ENCODE measurements around the gene MBNL1.
A peak's percentile ranks its signal among the peaks of the same experiment; 100 is the strongest.

Gene MBNL1

GRCh38 chr3:152314677-152315353, 46.1 kb downstream of the MBNL1 start:
- peak overlapping the region; percentile 46 for H3K4me3 ChIP-seq (ENCODE audit: low read length)
- peak overlapping the region; percentile 62 for H3K9ac ChIP-seq (ENCODE audit: low read length)
- H3K36me3 ChIP-seq (ENCODE audit: control insufficient read depth, insufficient read depth, low read length, severe bottlenecking): peaks cover 6% of the 10 kb centered on the region
- peaks cover 58% of the 10 kb centered on the region for H3K4me1 ChIP-seq (ENCODE audit: control insufficient read depth, insufficient read depth, low read length)
- no peaks in the 10 kb centered on the region for H3K27me3 ChIP-seq (replicated peaks; ENCODE audit: control insufficient read depth, insufficient read depth, low read length)
- no peak for DNase-seq (ENCODE audit: low read depth)
- H3K9me3 ChIP-seq (ENCODE audit: control insufficient read depth, low read length): no peaks in the 10 kb centered on the region

- Histone ChIP-seq H3K4me3 (ENCODE audit: low read length) (peak overlapping the region; percentile 46), H3K4me1 (ENCODE audit: control insufficient read depth, insufficient read depth, low read length) (peaks cover 58% of the 10 kb centered on the region), H3K36me3 (ENCODE audit: control insufficient read depth, insufficient read depth, low read length, severe bottlenecking) (peaks cover 6% of the 10 kb centered on the region), H3K27me3 (replicated peaks; ENCODE audit: control insufficient read depth, insufficient read depth, low read length) (no peaks in the 10 kb centered on the region), H3K9ac (ENCODE audit: low read length) (peak overlapping the region; percentile 54), H3K9me3 (ENCODE audit: control insufficient read depth, low read length) (no peaks in the 10 kb centered on the region)
- DNase-seq (ENCODE audit: low read depth): no peak
These were observed 46.9 kb downstream of the MBNL1 start for GRCh38 chr3:152315623-152316022.

DNA sequence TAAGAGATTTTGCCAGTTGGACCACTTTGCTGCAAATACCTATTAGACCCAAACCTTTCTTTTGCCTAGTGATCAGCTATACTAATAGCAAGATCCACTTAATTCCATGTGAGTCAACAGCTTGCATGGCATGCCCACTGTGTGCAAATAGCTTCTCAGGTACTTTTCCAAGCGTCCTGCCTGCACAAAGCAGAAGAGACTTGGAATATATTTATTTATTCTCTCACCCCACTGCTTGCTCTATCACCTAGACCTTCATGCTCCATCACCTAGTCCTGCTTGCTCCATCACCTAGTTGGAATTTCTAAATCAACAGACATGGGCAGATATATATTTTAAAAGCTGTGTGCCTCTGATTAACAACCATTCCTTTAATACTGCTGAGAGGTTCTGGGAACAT, 47.6 kb downstream of the MBNL1 start:
- H3K4me1 ChIP-seq (ENCODE audit: control insufficient read depth, insufficient read depth, low read length): peaks cover 64% of the 10 kb centered on the region
- no peak for DNase-seq (ENCODE audit: low read depth)
- peaks cover 6% of the 10 kb centered on the region for H3K36me3 ChIP-seq (ENCODE audit: control insufficient read depth, insufficient read depth, low read length, severe bottlenecking)
- no peak overlapping the region for H3K4me3 ChIP-seq (ENCODE audit: low read length)
- H3K9ac ChIP-seq (ENCODE audit: low read length): peak overlapping the region; percentile 54
- no peaks in the 10 kb centered on the region for H3K27me3 ChIP-seq (replicated peaks; ENCODE audit: control insufficient read depth, insufficient read depth, low read length)
- H3K9me3 ChIP-seq (ENCODE audit: control insufficient read depth, low read length): no peaks in the 10 kb centered on the region

GRCh38 chr3:152317184-152317583, 48.5 kb downstream of the MBNL1 start:
- DNase-seq (ENCODE audit: low read depth): no peak
- no peaks in the 10 kb centered on the region for H3K27me3 ChIP-seq (replicated peaks; ENCODE audit: control insufficient read depth, insufficient read depth, low read length)
- H3K9ac ChIP-seq (ENCODE audit: low read length): no peak overlapping the region

DNA sequence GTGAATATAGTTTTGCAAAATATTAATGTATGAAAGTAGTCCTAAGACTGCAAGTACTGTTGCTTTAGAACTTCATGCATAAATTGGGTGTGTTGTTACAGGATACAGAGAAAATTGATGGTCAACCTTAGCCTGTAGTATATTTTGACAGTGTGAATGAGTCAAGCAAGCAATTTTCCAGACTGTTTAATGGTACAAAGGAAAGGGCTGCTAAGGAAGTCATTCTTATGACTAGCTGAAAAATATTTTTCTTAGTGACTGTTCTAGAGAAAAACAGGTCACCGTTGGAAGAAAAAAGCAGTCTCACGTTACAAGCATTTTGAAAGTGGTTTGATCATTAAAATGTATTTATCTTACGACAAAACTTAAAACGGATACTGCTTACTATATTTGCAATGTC, 49.2 kb downstream of the MBNL1 start:
- DNase-seq (ENCODE audit: low read depth): peak; percentile 61
- Histone ChIP-seq H3K4me1 (ENCODE audit: control insufficient read depth, insufficient read depth, low read length) (peaks cover 81% of the 10 kb centered on the region), H3K9me3 (ENCODE audit: control insufficient read depth, low read length) (no peaks in the 10 kb centered on the region), H3K27me3 (replicated peaks; ENCODE audit: control insufficient read depth, insufficient read depth, low read length) (no peaks in the 10 kb centered on the region), H3K36me3 (ENCODE audit: control insufficient read depth, insufficient read depth, low read length, severe bottlenecking) (peaks cover 6% of the 10 kb centered on the region), H3K4me3 (ENCODE audit: low read length) (no peak overlapping the region), H3K9ac (ENCODE audit: low read length) (no peak overlapping the region)

More at GRCh38 chr3:152317184-152317583, 48.5 kb downstream of the MBNL1 start:
- H3K4me1 ChIP-seq (ENCODE audit: control insufficient read depth, insufficient read depth, low read length): peaks cover 73% of the 10 kb centered on the region
- H3K4me3 ChIP-seq (ENCODE audit: low read length): no peak overlapping the region
- H3K9me3 ChIP-seq (ENCODE audit: control insufficient read depth, low read length): no peaks in the 10 kb centered on the region
- peaks cover 6% of the 10 kb centered on the region for H3K36me3 ChIP-seq (ENCODE audit: control insufficient read depth, insufficient read depth, low read length, severe bottlenecking)

- H3K9ac ChIP-seq (ENCODE audit: low read length): no peak overlapping the region
- H3K4me1 ChIP-seq (ENCODE audit: control insufficient read depth, insufficient read depth, low read length): peaks cover 86% of the 10 kb centered on the region
- no peak for DNase-seq (ENCODE audit: low read depth)
These were observed 49.8 kb downstream of the MBNL1 start for GRCh38 chr3:152318512-152318911.

DNA sequence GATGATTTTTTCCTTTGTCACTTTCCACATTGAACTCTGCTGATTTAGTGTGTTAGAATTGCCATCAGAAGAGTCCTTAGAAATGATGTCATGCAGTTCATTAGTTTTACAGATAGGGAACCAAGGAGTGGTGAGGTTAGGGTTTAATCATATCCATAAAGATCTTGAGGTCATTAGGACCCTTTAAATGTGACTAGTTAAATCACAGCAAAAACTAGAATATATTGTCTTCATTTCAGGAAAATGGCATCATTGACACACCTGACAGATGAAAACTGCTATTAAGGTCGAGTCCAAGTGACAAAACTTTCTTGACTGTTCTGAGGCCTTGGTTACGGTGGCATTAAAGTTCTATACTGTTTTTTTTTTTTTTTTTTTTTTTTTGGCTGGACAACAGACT, 50.5 kb downstream of the MBNL1 start:
- no peaks in the 10 kb centered on the region for H3K27me3 ChIP-seq (replicated peaks; ENCODE audit: control insufficient read depth, insufficient read depth, low read length)
- H3K4me1 ChIP-seq (ENCODE audit: control insufficient read depth, insufficient read depth, low read length): peaks cover 89% of the 10 kb centered on the region
- H3K4me3 ChIP-seq (ENCODE audit: low read length): no peak overlapping the region
- peaks cover 6% of the 10 kb centered on the region for H3K36me3 ChIP-seq (ENCODE audit: control insufficient read depth, insufficient read depth, low read length, severe bottlenecking)
- H3K9ac ChIP-seq (ENCODE audit: low read length): no peak overlapping the region
- H3K9me3 ChIP-seq (ENCODE audit: control insufficient read depth, low read length): no peaks in the 10 kb centered on the region
- no peak for DNase-seq (ENCODE audit: low read depth)

More at GRCh38 chr3:152318512-152318911, 49.8 kb downstream of the MBNL1 start:
- Histone ChIP-seq H3K36me3 (ENCODE audit: control insufficient read depth, insufficient read depth, low read length, severe bottlenecking) (peaks cover 6% of the 10 kb centered on the region), H3K4me3 (ENCODE audit: low read length) (no peak overlapping the region), H3K27me3 (replicated peaks; ENCODE audit: control insufficient read depth, insufficient read depth, low read length) (no peaks in the 10 kb centered on the region), H3K9me3 (ENCODE audit: control insufficient read depth, low read length) (no peaks in the 10 kb centered on the region)

DNA sequence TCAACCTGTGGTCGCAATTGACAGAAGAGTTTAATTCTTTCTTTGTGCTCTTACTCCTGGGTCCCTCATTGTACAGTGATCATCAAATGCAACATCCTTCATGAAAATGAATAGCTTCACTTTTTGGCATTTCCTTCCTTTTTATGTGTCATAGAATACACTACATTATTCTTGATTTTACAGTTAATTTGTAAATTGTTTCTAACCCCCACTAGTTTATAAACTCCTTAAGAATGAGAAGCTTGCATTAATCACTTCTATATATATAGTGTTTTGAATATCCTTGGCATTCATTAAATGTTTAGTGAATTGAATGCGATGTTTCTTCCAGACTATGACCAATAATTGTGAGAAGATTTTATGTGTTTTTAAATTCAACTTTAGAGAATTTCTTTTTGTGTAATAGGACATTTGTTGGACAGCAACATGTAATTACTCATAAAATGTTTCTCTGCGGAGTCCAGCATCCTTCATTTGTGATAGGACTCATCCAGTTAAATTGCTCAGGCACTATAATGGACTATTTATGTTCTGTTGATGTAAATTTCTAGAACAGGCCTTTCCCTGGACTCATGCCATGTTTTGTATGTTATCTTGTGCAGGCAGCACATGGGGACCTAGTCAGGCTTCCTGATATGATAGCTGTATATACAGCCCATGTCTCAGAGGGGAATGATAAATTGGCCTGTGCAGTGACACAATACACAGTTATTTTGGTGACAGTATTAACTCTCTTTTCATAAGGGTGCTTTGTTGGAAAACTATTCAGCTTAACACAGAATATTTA, 51.3 kb downstream of the MBNL1 start:
- Histone ChIP-seq H3K9ac (ENCODE audit: low read length) (no peak overlapping the region), H3K27me3 (replicated peaks; ENCODE audit: control insufficient read depth, insufficient read depth, low read length) (no peaks in the 10 kb centered on the region), H3K4me1 (ENCODE audit: control insufficient read depth, insufficient read depth, low read length) (peaks cover 84% of the 10 kb centered on the region), H3K36me3 (ENCODE audit: control insufficient read depth, insufficient read depth, low read length, severe bottlenecking) (peaks cover 6% of the 10 kb centered on the region), H3K4me3 (ENCODE audit: low read length) (no peak overlapping the region), H3K9me3 (ENCODE audit: control insufficient read depth, low read length) (no peaks in the 10 kb centered on the region)
- no peak for DNase-seq (ENCODE audit: low read depth)

DNA sequence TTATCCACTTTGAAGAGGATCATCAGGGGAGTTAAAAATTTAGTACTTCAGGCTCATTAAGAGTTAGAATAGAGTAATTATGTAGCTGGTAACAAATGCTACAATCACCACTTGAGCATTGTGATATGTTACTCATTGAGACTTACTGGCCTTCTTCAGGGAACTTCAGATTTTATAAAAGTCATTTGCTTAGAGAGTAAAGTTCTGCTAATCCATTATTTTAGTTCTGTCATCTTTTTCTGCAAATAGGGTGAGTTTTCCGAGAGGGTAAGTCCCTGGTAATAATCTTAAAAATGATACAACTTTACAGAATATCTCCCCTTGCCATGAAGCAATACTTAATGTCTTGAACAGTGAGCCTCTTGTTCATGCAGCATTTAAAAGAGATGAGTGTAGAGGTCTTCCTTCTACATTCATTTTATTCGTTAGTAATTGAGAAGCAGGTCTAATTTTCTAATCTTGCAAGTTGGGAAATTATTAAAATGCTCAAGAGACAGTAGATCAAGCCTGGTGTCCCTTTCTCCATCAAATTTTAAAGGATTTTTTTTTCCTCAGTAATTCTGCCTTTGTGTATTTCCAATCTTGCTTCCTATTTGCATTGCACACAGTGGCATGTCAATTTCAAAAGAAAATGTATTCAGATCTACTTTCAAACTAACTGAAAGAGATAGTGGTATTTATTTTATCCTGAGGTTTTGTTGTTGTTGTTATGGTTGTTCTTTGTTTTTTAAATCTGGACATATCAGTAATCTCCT, 52.6 kb downstream of the MBNL1 start:
- no peak for DNase-seq (ENCODE audit: low read depth)
- Histone ChIP-seq H3K4me1 (ENCODE audit: control insufficient read depth, insufficient read depth, low read length) (peaks cover 70% of the 10 kb centered on the region), H3K27me3 (replicated peaks; ENCODE audit: control insufficient read depth, insufficient read depth, low read length) (no peaks in the 10 kb centered on the region), H3K36me3 (ENCODE audit: control insufficient read depth, insufficient read depth, low read length, severe bottlenecking) (peaks cover 9% of the 10 kb centered on the region), H3K4me3 (ENCODE audit: low read length) (no peak overlapping the region), H3K9ac (ENCODE audit: low read length) (no peak overlapping the region), H3K9me3 (ENCODE audit: control insufficient read depth, low read length) (peaks cover 4% of the 10 kb centered on the region)

GRCh38 chr3:152321955-152322377, 53.2 kb downstream of the MBNL1 start:
- Histone ChIP-seq H3K9me3 (ENCODE audit: control insufficient read depth, low read length) (peaks cover 4% of the 10 kb centered on the region), H3K27me3 (replicated peaks; ENCODE audit: control insufficient read depth, insufficient read depth, low read length) (no peaks in the 10 kb centered on the region), H3K4me3 (ENCODE audit: low read length) (no peak overlapping the region), H3K9ac (ENCODE audit: low read length) (no peak overlapping the region), H3K36me3 (ENCODE audit: control insufficient read depth, insufficient read depth, low read length, severe bottlenecking) (peaks cover 9% of the 10 kb centered on the region), H3K4me1 (ENCODE audit: control insufficient read depth, insufficient read depth, low read length) (peaks cover 67% of the 10 kb centered on the region)
- no peak for DNase-seq (ENCODE audit: low read depth)

- no peak for DNase-seq (ENCODE audit: low read depth)
- H3K4me3 ChIP-seq (ENCODE audit: low read length): no peak overlapping the region
These were observed 54.0 kb downstream of the MBNL1 start for GRCh38 chr3:152322756-152323155.

More at GRCh38 chr3:152322756-152323155, 54.0 kb downstream of the MBNL1 start:
- Histone ChIP-seq H3K36me3 (ENCODE audit: control insufficient read depth, insufficient read depth, low read length, severe bottlenecking) (peaks cover 5% of the 10 kb centered on the region), H3K4me1 (ENCODE audit: control insufficient read depth, insufficient read depth, low read length) (peaks cover 61% of the 10 kb centered on the region), H3K9me3 (ENCODE audit: control insufficient read depth, low read length) (peaks cover 4% of the 10 kb centered on the region), H3K27me3 (replicated peaks; ENCODE audit: control insufficient read depth, insufficient read depth, low read length) (no peaks in the 10 kb centered on the region), H3K9ac (ENCODE audit: low read length) (peak overlapping the region; percentile 39)

All from adipocyte (in vitro differentiated cells).